8988T (cell line): Measurements from ENCODE around the gene RPL29.

Source experiments
- DNase-seq: peaks from one replicate; pipeline ENCODE4 v3.0.0; 2011

The RPL29 gene

DNA sequence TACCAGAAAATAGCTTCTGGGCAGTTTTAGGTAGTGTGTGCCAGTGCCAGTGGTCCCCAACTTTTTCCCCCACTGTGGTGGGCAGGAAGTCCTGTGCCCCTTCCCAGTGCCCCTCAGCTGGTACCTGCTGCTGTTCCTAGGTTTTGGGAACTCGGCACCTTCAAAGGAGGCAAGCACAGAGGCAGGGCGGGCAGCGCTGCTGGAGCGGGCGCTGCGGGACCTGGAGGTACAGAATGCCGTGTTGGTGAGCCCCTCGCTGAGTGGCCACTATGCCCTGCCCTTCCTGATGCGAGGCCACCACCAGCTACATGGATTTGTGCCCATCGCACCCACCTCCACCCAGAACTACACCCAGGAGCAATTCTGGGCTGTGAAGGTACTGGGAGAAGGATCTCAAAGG, 15.4 kb downstream of the RPL29 start:
- DNase-seq = no peak

GRCh38 chr3:51978143-51978502, 17.6 kb downstream of the RPL29 start:
- no peak for DNase-seq

DNA sequence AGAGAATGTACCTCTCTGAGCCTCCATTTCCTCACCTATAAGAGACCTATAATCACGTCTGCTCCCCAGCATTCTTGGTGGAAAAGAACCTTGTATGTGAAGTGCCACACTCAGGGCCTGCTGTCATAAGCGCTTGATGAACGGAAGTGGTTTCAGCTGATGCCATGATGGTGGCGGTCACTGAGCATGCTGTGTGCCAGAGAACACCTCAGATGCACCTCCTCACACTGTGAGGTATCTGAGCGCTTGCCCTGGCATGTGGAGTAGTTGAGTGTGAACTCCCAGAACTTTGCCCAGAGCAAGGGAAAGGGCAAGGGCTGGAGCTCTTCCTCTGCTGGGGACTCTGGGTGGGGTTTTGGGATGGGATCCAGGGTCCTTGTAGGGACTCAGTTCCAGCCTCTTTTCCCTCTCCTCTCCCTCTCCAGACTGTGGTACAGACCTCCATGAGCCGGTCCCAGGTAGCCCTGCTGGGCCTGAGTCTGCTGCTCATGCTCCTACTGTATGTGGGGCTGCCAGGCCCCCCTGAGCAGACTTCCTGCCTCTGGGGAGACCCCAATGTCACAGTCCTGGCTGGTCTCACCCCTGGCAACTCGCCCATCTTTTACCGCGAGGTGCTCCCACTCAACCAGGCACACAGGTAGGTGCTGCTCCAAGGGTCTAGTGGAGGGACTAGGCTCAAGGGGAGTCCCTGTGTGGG, 18.1 kb downstream of the RPL29 start:
- DNase-seq = no peak

GRCh38 chr3:51975852-51976549, 19.7 kb downstream of the RPL29 start:
- no peak for DNase-seq

- DNase-seq = peak; percentile 92
Measured at GRCh38 chr3:51974963-51975851, 20.5 kb downstream of the RPL29 start, which contains the start of gene ABHD14A. ABHD14A (plus strand) TSS chr3:51975064; CDS start chr3:51975136, 72 bp downstream.

DNA sequence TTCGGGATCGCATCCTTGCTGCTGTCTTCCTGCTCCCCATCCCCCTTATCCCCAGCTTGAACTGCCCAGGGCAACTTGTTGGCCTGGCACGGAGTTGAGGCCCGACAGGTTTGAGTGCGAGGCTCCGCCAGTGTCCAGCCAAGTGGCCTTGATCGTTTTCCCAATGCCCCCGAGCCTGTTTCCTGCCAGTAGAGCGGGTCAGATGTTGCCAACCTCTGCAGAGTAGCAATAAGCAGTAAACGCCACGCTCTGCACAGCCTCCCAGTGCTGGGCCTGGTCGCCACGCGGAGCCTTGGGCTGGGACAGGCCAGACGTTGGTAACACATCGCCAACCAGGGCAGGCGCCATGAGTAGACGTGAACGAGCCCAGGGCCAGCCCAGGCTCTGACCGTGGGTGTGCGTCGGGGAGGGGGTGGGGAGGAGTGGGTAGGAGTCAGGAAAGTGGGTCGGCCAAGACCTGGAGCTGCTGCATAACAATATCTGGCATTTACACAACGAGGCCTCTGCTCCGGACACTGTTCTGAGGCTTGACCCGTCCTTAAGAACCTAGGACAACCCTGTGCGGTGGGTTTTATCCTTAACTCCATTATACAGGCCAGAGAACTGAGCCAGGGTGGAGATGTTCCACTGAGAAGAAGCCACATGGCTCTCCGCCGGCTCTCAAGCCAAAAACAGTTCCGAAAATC, 21.3 kb downstream of the RPL29 start:
- DNase-seq = no peak

- DNase-seq = no peak
Measured at GRCh38 chr3:51971350-51971749, 24.3 kb downstream of the RPL29 start.

GRCh38 chr3:51970606-51971300, 24.9 kb downstream of the RPL29 start:
- no peak for DNase-seq

GRCh38 chr3:51969841-51970240, 25.9 kb downstream of the RPL29 start:
- DNase-seq = no peak

DNA sequence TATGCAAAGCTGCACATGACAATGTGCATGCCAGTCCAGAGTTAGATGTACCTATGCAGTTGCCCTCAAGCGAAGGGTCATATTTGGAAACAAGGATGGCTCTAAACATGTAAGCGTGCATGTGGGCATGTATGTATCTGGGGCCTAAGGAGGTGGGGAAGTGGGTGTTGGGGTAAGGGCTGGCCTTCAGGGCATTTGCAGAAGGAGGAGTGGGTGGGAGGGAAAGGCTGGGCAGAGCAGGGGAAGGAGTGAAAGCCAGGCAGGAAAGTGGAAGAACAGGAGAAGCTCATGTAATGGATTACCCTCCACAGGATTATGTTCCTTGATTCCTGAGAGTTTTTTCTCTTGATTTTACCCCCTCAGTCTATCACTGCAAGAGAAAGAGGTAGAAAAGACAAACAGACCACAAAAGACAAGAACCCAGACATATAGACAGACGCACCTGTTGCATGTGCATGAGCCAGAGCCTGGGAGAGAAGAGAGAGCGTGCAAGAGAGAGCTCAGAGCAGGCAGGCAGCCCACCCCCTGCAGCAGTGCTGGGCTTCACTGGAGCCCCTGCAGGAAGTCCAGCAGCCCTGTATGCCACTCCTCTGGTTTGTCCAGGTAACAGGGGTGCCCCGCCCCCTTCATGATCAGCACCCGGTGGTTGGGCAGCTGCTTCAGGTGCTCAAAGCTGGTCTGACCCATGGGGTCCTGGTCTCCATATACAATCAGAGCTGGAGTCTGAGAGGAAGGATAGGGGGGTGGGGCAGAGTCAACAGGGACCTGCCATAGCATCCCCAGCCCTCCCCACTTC, 26.6 kb downstream of the RPL29 start:
- DNase-seq = no peak

DNA sequence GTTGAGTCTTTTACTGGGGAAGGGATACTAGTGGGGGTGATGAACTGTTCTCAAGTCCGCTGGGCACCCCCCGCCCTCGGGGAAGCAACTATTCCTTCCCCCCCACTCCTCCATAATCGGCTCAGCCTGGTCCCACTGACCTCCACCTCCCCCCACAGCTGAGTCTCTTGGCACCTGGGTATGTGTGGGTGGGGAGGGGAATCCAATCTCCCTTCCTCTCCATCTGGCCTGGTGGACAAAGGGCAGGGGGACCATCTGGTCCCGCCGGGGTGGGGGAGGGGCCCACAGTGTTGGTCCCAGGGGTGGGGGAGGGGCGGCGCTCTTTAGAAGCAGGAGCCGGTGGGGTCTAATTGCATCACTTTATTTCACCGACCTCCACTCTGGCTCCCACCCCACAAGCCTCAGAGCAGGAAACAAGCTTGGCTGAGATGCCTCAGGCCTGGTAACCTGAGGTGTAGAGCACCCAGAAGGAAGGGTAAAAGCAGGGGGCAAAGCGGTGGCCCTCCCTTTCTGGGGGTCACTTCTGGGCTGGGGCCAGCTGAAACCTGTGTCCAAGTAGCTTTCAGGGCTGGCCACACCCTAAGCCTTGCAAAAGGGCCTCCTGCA, 27.4 kb downstream of the RPL29 start:
- no peak for DNase-seq

DNA sequence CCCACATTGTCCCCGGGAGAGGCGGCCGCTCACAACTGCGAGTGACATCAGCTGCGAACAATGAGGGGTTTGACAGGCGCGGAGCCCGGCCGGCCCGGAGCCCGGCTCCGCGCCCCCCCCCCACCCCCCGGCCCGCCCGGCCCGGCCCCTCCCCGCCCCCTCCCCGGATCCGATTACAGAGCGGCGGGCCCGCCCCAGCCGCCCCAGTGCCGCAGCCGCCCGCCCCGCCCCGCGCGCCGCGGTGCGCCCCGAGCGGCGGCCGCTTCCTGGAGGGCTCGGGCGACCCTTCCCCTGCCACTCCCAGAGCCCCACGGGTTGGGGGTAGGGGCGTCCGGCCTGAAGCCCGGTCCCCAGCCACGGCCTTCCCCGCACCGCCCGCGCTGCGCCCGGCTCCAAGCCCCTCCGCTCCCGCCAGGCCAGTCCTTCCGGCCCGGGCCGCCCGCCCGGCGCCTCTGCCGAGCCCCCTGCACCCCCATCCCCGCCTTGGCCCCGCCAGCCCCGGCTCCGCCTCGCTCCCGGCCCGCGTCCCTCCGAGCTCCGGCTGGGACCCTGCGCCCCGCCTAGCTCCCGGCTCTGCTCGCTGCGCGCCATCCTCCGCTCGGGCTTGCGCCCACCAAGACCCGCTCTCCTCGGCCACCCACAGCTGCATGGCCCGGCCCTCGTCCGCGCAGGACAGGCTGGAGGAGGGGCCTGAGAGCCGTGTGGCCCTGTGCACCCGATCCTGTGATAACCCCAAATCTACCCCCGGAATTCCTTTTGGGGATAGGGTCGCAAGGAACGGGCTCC, 28.1 kb downstream of the RPL29 start, which contains the start of gene PCBP4:
Gene PCBP4, minus strand, starts transcription at position 71 of the 786 bp plus-strand sequence. CDS start 6,214 bp downstream, outside the sequence.
- DNase-seq = no peak

- DNase-seq = no peak
Measured at GRCh38 chr3:51966922-51967383, 28.7 kb downstream of the RPL29 start.

GRCh38 chr3:51966486-51966885, 29.2 kb downstream of the RPL29 start:
- no peak for DNase-seq

DNA sequence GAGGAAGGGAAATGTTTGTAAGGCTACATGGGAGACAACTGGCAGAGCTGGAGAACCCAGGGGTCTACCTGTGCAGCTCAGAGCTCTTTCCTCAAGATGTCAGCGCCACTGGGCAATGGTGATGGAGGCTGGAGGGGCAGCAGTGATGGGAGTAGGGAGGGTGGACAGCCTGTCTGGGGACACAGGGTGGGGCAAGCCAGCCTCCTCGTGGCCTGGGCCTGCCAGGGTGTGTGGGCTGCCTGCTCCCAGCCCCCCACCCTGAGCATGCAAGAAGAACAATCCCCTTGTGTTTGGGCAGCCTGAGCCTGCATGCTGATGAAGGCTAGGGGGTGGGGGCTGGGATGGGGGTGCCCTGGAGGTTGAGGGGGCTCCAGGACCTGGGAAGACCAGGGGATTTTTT, 29.7 kb downstream of the RPL29 start:
- no peak for DNase-seq

- DNase-seq = no peak
Measured at GRCh38 chr3:51964521-51964920, 31.2 kb downstream of the RPL29 start.

GRCh38 chr3:51963951-51964451, 31.7 kb downstream of the RPL29 start:
- no peak for DNase-seq

DNA sequence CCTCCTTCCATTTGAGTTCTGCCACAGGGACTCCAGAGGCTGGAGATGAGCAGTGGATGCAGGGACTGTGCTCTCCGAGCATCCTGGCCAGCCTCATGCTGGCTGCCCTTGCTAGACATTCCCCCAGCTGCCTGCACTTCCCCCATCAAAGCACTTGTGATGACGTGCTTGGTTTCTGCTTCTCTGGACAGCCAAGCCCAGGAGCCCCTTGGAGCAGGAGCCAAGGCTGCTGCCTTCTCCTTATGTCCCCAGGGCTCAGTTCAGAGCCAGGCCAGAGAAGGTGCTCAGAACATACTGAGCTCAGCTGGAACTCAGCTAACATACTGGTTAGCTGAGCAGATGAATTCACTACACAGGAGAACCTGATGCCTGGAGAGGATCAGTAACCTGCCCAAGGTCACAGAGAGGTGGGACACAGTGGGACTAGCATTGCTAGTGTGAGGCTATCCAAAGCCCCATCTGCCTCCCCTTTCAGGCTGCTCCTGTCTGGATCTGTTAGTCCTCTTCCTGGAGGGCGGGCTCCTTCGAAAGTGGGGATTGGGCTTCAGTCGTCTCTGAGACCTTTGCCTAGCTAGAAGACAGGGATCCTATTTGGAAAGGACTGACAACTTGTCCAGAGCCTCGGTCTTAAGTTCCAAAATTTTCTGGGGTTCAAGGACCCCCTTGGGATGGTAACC, 32.7 kb downstream of the RPL29 start:
- no peak for DNase-seq
